AG08395 (cell line): ENCODE data around the gene TTC7B.

Source experiments
- DNase-seq: peaks from one replicate; pipeline ENCODE4 v3.0.0; 2012; ENCODE audit warnings: mixed read lengths, low spot score

The TTC7B gene

GRCh38 chr14:90617961-90618360 is 198.3 kb downstream of the TTC7B start:
- DNase-seq, result no peak

- DNase-seq, result no peak
These were observed 199.3 kb downstream of the TTC7B start for GRCh38 chr14:90616881-90617280.

- no peak for DNase-seq
These were observed 199.9 kb downstream of the TTC7B start for GRCh38 chr14:90616313-90616712.

GRCh38 chr14:90615517-90616060 is 200.6 kb downstream of the TTC7B start:
- DNase-seq, result no peak

GRCh38 chr14:90614696-90615516 is 201.3 kb downstream of the TTC7B start:
- DNase-seq, result no peak

- DNase-seq, result no peak
These were observed 202.2 kb downstream of the TTC7B start for GRCh38 chr14:90613997-90614396.

GRCh38 chr14:90613453-90613852 is 202.8 kb downstream of the TTC7B start:
- DNase-seq, result no peak

- DNase-seq, result no peak
These were observed 203.4 kb downstream of the TTC7B start for GRCh38 chr14:90612801-90613200.

- DNase-seq, result no peak
These were observed 204.3 kb downstream of the TTC7B start for GRCh38 chr14:90611936-90612335.

- no peak for DNase-seq
These were observed 204.7 kb downstream of the TTC7B start for GRCh38 chr14:90611501-90611900.

GRCh38 chr14:90610346-90611040 is 205.7 kb downstream of the TTC7B start:
- no peak for DNase-seq

- DNase-seq, result no peak
These were observed 206.9 kb downstream of the TTC7B start for GRCh38 chr14:90609376-90609775.

GRCh38 chr14:90608929-90609341 is 207.3 kb downstream of the TTC7B start:
- DNase-seq, result no peak

GRCh38 chr14:90608281-90608680 is 207.9 kb downstream of the TTC7B start:
- DNase-seq, result no peak

GRCh38 chr14:90607141-90607540 is 209.1 kb downstream of the TTC7B start:
- DNase-seq, result no peak

- no peak for DNase-seq
These were observed 209.8 kb downstream of the TTC7B start for GRCh38 chr14:90606434-90606833.

- no peak for DNase-seq
These were observed 210.8 kb downstream of the TTC7B start for GRCh38 chr14:90605430-90605829.

- no peak for DNase-seq
These were observed 211.9 kb downstream of the TTC7B start for GRCh38 chr14:90604356-90604755.

GRCh38 chr14:90603841-90604240 is 212.4 kb downstream of the TTC7B start:
- DNase-seq, result no peak

GRCh38 chr14:90603336-90603735 is 212.9 kb downstream of the TTC7B start:
- DNase-seq, result no peak

- DNase-seq, result no peak
These were observed 214.0 kb downstream of the TTC7B start for GRCh38 chr14:90602088-90602687.

- no peak for DNase-seq
These were observed 214.7 kb downstream of the TTC7B start for GRCh38 chr14:90601563-90601962.

- DNase-seq, result no peak
These were observed 215.6 kb downstream of the TTC7B start for GRCh38 chr14:90600619-90601018.
